H1 (cell line): ENCODE measurements around the gene NONO. TPM values are rescaled to one million over a fixed set of nuclear protein-coding genes. Genes with fewer than 3 reads are reported as not detected.

Experiments
- CTCF ChIA-PET: fragments of 300-600 bp; sonication (Branson Sonifier 250); formaldehyde crosslinking; loops from one replicate; lab custom pipeline; 2021; ENCODE audit not compliant: partially characterized antibody; lab: Charles Lee
- POLR2A ChIA-PET: fragments of 300-600 bp; sonication (Branson Sonifier 250); formaldehyde crosslinking; loops from one replicate; lab custom pipeline; 2021; ENCODE audit warnings: inconsistent platforms; ENCODE audit not compliant: partially characterized antibody; lab: Charles Lee
- DNase-seq, 2 experiments: peaks; one replicate each; pipeline versions ENCODE4 v3.0.0 to v3.0.0-alpha.2; 2010 to 2022; ENCODE audit warnings: low spot score in 2 of 2, low read depth in 1 of 2, mixed read lengths in 1 of 2
- FAIRE-seq: peaks from 2 replicates; lab custom pipeline; 2011; peaks lifted over from hg19 to GRCh38; lab: Jason Lieb, UNC
- H2AFZ ChIP-seq: 2 replicates; pipeline ENCODE4 v1.8.1; 2012; ENCODE audit warnings: low read length, inconsistent platforms
- H2AK5ac ChIP-seq: 2 replicates; pipeline ENCODE4 v1.6.1; 2013; ENCODE audit warnings: low read depth, low read length
- H2BK120ac ChIP-seq: replicated peaks from 2 replicates; pipeline ENCODE3; 2013; ENCODE audit warnings: low read depth, low read length, inconsistent platforms
- H2BK12ac ChIP-seq: 2 replicates; pipeline ENCODE4 v1.6.1; 2013; ENCODE audit warnings: low read depth, low read length
- H2BK15ac ChIP-seq: 2 replicates; pipeline ENCODE4 v1.6.1; 2013; ENCODE audit warnings: low read length
- H2BK20ac ChIP-seq: 2 replicates; pipeline ENCODE4 v1.6.1; 2013; ENCODE audit warnings: low read length
- H2BK5ac ChIP-seq: 2 replicates; pipeline ENCODE4 v1.6.1; 2013; ENCODE audit warnings: low read depth, low read length
- H3K14ac ChIP-seq: 2 replicates; pipeline ENCODE4 v1.6.1; 2013; ENCODE audit warnings: inconsistent platforms; ENCODE audit not compliant: insufficient read length
- H3K18ac ChIP-seq: 2 replicates; pipeline ENCODE4 v1.6.1; 2013; ENCODE audit warnings: low read length; ENCODE audit errors: extremely low read depth
- H3K23ac ChIP-seq: 2 replicates; pipeline ENCODE4 v1.6.1; 2013; ENCODE audit warnings: inconsistent platforms; ENCODE audit not compliant: insufficient read length
- H3K23me2 ChIP-seq: 2 replicates; pipeline ENCODE4 v1.6.1; 2013; ENCODE audit warnings: low read depth, low read length
- H3K27ac ChIP-seq: 2 replicates; pipeline ENCODE4 v1.6.1; 2011; ENCODE audit warnings: low read depth, low read length, inconsistent platforms
- H3K27me3 ChIP-seq, 4 experiments: replicated peaks in 1 of 4; 1 replicate in 1 of 4; 2 replicates in 3 of 4; pipeline versions ENCODE4 v1.6.1 to v1.8.1; 2011 to 2013; ENCODE audit warnings: low read length in 3 of 4, mild to moderate bottlenecking in 3 of 4, inconsistent platforms in 2 of 4, mixed read lengths in 2 of 4, moderate library complexity in 1 of 4; ENCODE audit not compliant: control insufficient read depth in 3 of 4, insufficient read depth in 3 of 4; ENCODE audit errors: extremely low read depth in 1 of 4
- H3K36me3 ChIP-seq, 4 experiments: 2 replicates each; pipeline versions ENCODE4 v1.6.1 to v1.8.1; 2011 to 2013; ENCODE audit warnings: mild to moderate bottlenecking in 4 of 4, low read length in 3 of 4, moderate library complexity in 2 of 4, control low read depth in 1 of 4, inconsistent platforms in 1 of 4; ENCODE audit not compliant: insufficient read depth in 4 of 4, control insufficient read depth in 2 of 4
- H3K4ac ChIP-seq: replicated peaks from 2 replicates; pipeline ENCODE3; 2013; ENCODE audit warnings: low read length, low read depth, mixed read lengths, inconsistent platforms; ENCODE audit not compliant: insufficient read length
- H3K4me1 ChIP-seq, 4 experiments: replicated peaks in 1 of 4; 1 replicate in 1 of 4; 2 replicates in 3 of 4; pipeline versions ENCODE4 v1.6.1 to v1.8.1; 2011 to 2013; ENCODE audit warnings: low read length in 3 of 4, inconsistent platforms in 2 of 4, mixed read lengths in 1 of 4; ENCODE audit not compliant: insufficient read depth in 4 of 4, control insufficient read depth in 3 of 4
- H3K4me2 ChIP-seq, 2 experiments: 2 replicates each; pipeline versions ENCODE4 v1.6.1 to v1.8.1; 2011 to 2013; ENCODE audit warnings: low read depth in 2 of 2, low read length in 2 of 2, control low read depth in 1 of 2, inconsistent platforms in 1 of 2, mild to moderate bottlenecking in 1 of 2; ENCODE audit not compliant: insufficient read depth in 1 of 2
- H3K4me3 ChIP-seq, 4 experiments: fragments of 200-600, 300-600 bp in 1 of 4; sonication (generic), shearing (Covaris generic), sonication (Bioruptor Twin) in 1 of 4; 2 replicates each; pipeline versions ENCODE4 v1.5.1 to v1.8.1; 2011 to 2016; ENCODE audit warnings: low read length in 4 of 4, low read depth in 3 of 4, control low read depth in 2 of 4, inconsistent platforms in 2 of 4, mild to moderate bottlenecking in 2 of 4, mixed read lengths in 1 of 4, moderate library complexity in 1 of 4; ENCODE audit not compliant: insufficient read depth in 2 of 4; ENCODE audit errors: extremely low read depth in 1 of 4
- H3K56ac ChIP-seq: replicated peaks from 2 replicates; pipeline ENCODE3; 2013; ENCODE audit warnings: low read depth, mild to moderate bottlenecking, mixed read lengths, low read length, inconsistent platforms; ENCODE audit not compliant: insufficient read length
- H3K79me1 ChIP-seq: 2 replicates; pipeline ENCODE4 v1.6.1; 2013; ENCODE audit warnings: low read depth, low read length, control low read depth
- H3K79me2 ChIP-seq, 2 experiments: 2 replicates each; pipeline versions ENCODE4 v1.6.1 to v1.8.1; 2012 to 2013; ENCODE audit warnings: low read length in 2 of 2, mild to moderate bottlenecking in 2 of 2, inconsistent platforms in 1 of 2; ENCODE audit not compliant: insufficient read depth in 2 of 2, control insufficient read depth in 1 of 2
- H3K9ac ChIP-seq, 4 experiments: replicated peaks in 1 of 4; 1 replicate in 1 of 4; 2 replicates in 3 of 4; pipeline versions ENCODE4 v1.6.1 to v1.8.1; 2011 to 2013; ENCODE audit warnings: low read depth in 3 of 4, low read length in 3 of 4, control low read depth in 2 of 4, mild to moderate bottlenecking in 2 of 4, moderate library complexity in 2 of 4, inconsistent platforms in 1 of 4; ENCODE audit errors: extremely low read depth in 1 of 4
- H3K9me3 ChIP-seq, 2 experiments: 2 replicates each; pipeline versions ENCODE4 v1.6.1 to v1.8.1; 2012 to 2013; ENCODE audit warnings: mild to moderate bottlenecking in 2 of 2, moderate library complexity in 2 of 2, control low read depth in 1 of 2, inconsistent platforms in 1 of 2, low read depth in 1 of 2, low read length in 1 of 2, mixed read lengths in 1 of 2; ENCODE audit not compliant: insufficient read depth in 2 of 2
- H4K20me1 ChIP-seq, 2 experiments: replicated peaks in 1 of 2; 2 replicates each; pipeline versions ENCODE3 to v1.8.1; 2011 to 2013; ENCODE audit warnings: inconsistent platforms in 2 of 2, low read length in 2 of 2, mild to moderate bottlenecking in 1 of 2; ENCODE audit not compliant: insufficient read depth in 2 of 2, control insufficient read depth in 1 of 2
- H4K5ac ChIP-seq: 2 replicates; pipeline ENCODE4 v1.6.1; 2013; ENCODE audit warnings: low read length, low read depth, mixed read lengths, inconsistent platforms; ENCODE audit not compliant: insufficient read length
- H4K8ac ChIP-seq: 2 replicates; pipeline ENCODE4 v1.8.0; 2013; ENCODE audit warnings: mild to moderate bottlenecking, moderate library complexity, low read length, inconsistent platforms; ENCODE audit not compliant: insufficient read depth; ENCODE audit errors: extremely low read depth
- H4K91ac ChIP-seq: replicated peaks from 2 replicates; pipeline ENCODE3; 2013; ENCODE audit warnings: low read length, mixed read lengths, inconsistent platforms; ENCODE audit not compliant: insufficient read length
- CBX8 ChIP-seq: fragments of 300-800, 300-1000 bp; sonication (generic); IDR thresholded peaks from 2 replicates; pipeline ENCODE4 v1.7.1; 2016; ENCODE audit warnings: low read depth, low read length, borderline replicate concordance
- EZH2 ChIP-seq: fragments of 200-600 bp; sonication (generic); IDR thresholded peaks from 2 replicates; pipeline ENCODE4 v1.7.1; 2012; ENCODE audit warnings: low read depth, mild to moderate bottlenecking, moderate library complexity, low read length, inconsistent platforms; ENCODE audit not compliant: severe bottlenecking
- GABPA ChIP-seq: IDR thresholded peaks from 2 replicates; pipeline ENCODE4 v1.6.1; 2011; ENCODE audit warnings: mild to moderate bottlenecking, low read length, moderate library complexity, borderline replicate concordance; ENCODE audit not compliant: insufficient read depth
- KDM1A ChIP-seq: fragments of 200-600, 300-600 bp; sonication (generic); IDR thresholded peaks from 2 replicates; pipeline ENCODE4 v1.7.1; 2016; ENCODE audit warnings: mild to moderate bottlenecking, low read length, borderline replicate concordance
- KDM4A ChIP-seq: IDR thresholded peaks from one replicate; pipeline ENCODE4 v1.7.1; 2012; ENCODE audit warnings: low read depth, mild to moderate bottlenecking, moderate library complexity, low read length, inconsistent platforms; ENCODE audit not compliant: severe bottlenecking
- RNF2 ChIP-seq: fragments of 200-900, 300-1000 bp; sonication (generic); IDR thresholded peaks from 2 replicates; pipeline ENCODE4 v1.7.1; 2016; ENCODE audit warnings: borderline replicate concordance, low read depth, mild to moderate bottlenecking, antibody characterized with exemption, low read length; ENCODE audit not compliant: poor library complexity, severe bottlenecking; ENCODE audit errors: missing control alignments
- RXRA ChIP-seq: IDR thresholded peaks from 2 replicates; pipeline ENCODE4 v1.6.1; 2011; ENCODE audit warnings: low read depth, mild to moderate bottlenecking, low read length, moderate library complexity; ENCODE audit not compliant: insufficient read depth
- SP1 ChIP-seq: IDR thresholded peaks from 2 replicates; pipeline ENCODE4 v1.6.1; 2011; ENCODE audit warnings: low read depth, low read length
- SRF ChIP-seq: IDR thresholded peaks from 2 replicates; pipeline ENCODE4 v1.6.1; 2011; ENCODE audit warnings: mild to moderate bottlenecking, low read depth, low read length, moderate library complexity
- SUZ12 ChIP-seq: fragments of 200-600 bp; sonication (generic); IDR thresholded peaks from 2 replicates; pipeline ENCODE4 v1.6.1; 2012; ENCODE audit warnings: mild to moderate bottlenecking, inconsistent platforms, low read length, moderate library complexity, mixed read lengths
- TAF7 ChIP-seq: optimal IDR thresholded peaks from 2 replicates; pipeline ENCODE3; 2011; ENCODE audit warnings: low read depth, mild to moderate bottlenecking, inconsistent platforms, low read length, moderate library complexity, borderline replicate concordance
- WGBS, 2 experiments: shearing (Covaris generic) in 1 of 2; methylation state at CpG; one replicate each; pipeline versions ENCODE4 v1.1.6 to v1.1.7; 2013 to 2015; ENCODE audit warnings: low lambda C conversion rate in 2 of 2, mixed read lengths in 2 of 2, inconsistent platforms in 1 of 2, low coverage in 1 of 2, missing lambda C conversion rate in 1 of 2; ENCODE audit not compliant: insufficient replicate concordance in 2 of 2, insufficient coverage in 1 of 2, insufficient read length in 1 of 2; ENCODE audit errors: extremely low coverage in 1 of 2, missing lambda C conversion rate in 1 of 2; 5-methylcytosine and 5-hydroxymethylcytosine counted together
- polyA plus RNA-seq, 7 experiments: library from polyadenylated mRNA; depleted of rRNA in 3 of 7; stranded (reverse) in 5 of 7; unstranded in 2 of 7; fragments of >200 nt in 5 of 7; fragments of 200-250 nt in 2 of 7; gene quantifications; 1 replicate in 5 of 7; 2 replicates in 1 of 7; 4 replicates in 1 of 7; pipeline versions ENCODE4 v1.2.1 to v1.2.3, GENCODE V29; 2011 to 2013; ENCODE audit warnings: missing spikeins in 2 of 7, mixed read lengths in 2 of 7
- total RNA-seq: library from RNA; stranded (reverse); fragmentation: NEBNext Ultra II Directional; extraction: Animal tissue kit (Norgen Biotek cat#: 25700); gene quantifications from 2 replicates; pipeline ENCODE4 v1.2.1, GENCODE V29; 2021

NONO gene
- total and polyA plus RNA-seq, 2 of the 8 experiments (the other 6 are each of a cell fraction or from before 2014, with no cell fraction given): 641 to 728 TPM

DNA sequence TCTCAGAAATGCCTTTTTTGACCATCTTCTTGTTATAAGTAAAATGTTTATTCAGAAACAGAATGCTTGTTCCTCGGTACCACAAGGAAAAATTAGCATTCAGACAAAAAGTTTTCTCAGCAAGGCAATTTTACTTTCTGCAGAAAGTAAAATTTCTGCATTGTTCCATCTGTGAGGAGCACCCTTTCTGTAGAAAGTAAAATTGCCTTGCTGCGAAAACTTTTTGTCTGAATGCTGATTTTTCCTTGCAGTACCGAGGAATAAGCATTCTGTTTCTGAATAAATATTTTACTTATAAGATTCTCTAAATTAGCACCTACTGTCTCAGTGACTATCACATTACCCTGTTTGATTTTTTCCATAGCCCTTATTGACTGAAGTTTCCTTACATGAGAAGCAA is 43.0 kb downstream of the NONO start:
- H2BK5ac ChIP-seq: no peak overlapping the region
- H2BK15ac ChIP-seq: no peak overlapping the region
- H4K5ac ChIP-seq: no peak overlapping the region
- no peak overlapping the region for H3K27ac ChIP-seq
- H2AFZ ChIP-seq: no peak overlapping the region
- H2BK120ac ChIP-seq: no peak overlapping the region
- H4K20me1 ChIP-seq: no peaks in the 10 kb centered on the region
- H3K27me3 ChIP-seq: no peaks in the 10 kb centered on the region
- H3K9ac ChIP-seq: no peak overlapping the region
- H3K14ac ChIP-seq: no peak overlapping the region
- no peaks in the 10 kb centered on the region for H3K79me2 ChIP-seq
- ChIA-PET CTCF (no interaction called here), POLR2A (no interaction called here)
- H3K36me3 ChIP-seq: no peaks in the 10 kb centered on the region
- H2BK12ac ChIP-seq: no peak overlapping the region
- H4K91ac ChIP-seq: no peak overlapping the region
- H3K23ac ChIP-seq: no peak overlapping the region
- 93% methylated on average over 3 of the region's 3 CpGs; no CpG with 5 or more reads in 1 of the 2 experiments for WGBS, 2 experiments
- H3K23me2 ChIP-seq: no peaks in the 10 kb centered on the region
- TF ChIP-seq SRF: no peak
- no peak for TF ChIP-seq GABPA
- TF ChIP-seq EZH2: no peak
- TF ChIP-seq SP1: no peak
- TF ChIP-seq RXRA: no peak
- no peak for TF ChIP-seq TAF7
- no peak for TF ChIP-seq KDM4A
- no peak for TF ChIP-seq KDM1A
- no peak for TF ChIP-seq CBX8
- TF ChIP-seq SUZ12: no peak
- no peak for TF ChIP-seq RNF2
- no peaks in the 10 kb centered on the region for H3K79me1 ChIP-seq
- no peak overlapping the region for H3K18ac ChIP-seq
- H3K56ac ChIP-seq: no peak overlapping the region
- no peak overlapping the region for H2AK5ac ChIP-seq
- H2BK20ac ChIP-seq: no peak overlapping the region
- FAIRE-seq: no peak
- no peak overlapping the region for H3K4me2 ChIP-seq
- no peak overlapping the region for H3K4ac ChIP-seq
- no peak overlapping the region for H3K4me3 ChIP-seq
- no peaks in the 10 kb centered on the region for H3K9me3 ChIP-seq
- DNase-seq: no peak
- H3K4me1 ChIP-seq: no peaks in the 10 kb centered on the region
- H4K8ac ChIP-seq: no peak overlapping the region
